Glutamatergic neuron (in vitro differentiated cells): Measurements from ENCODE around the gene PMM2. TPM values are rescaled to one million over a fixed set of nuclear protein-coding genes. Genes with fewer than 3 reads are reported as not detected.

ENCODE experiments used
- DNase-seq: peaks from one replicate; pipeline ENCODE4 v3.0.0; 2022
- H3K27ac Mint-ChIP-seq: one replicate; pipeline ENCODE4 v1.8.0; 2020; ENCODE audit warnings: mild to moderate bottlenecking, mixed read lengths, inconsistent platforms; ENCODE audit not compliant: unreplicated experiment
- H3K27me3 Mint-ChIP-seq: one replicate; pipeline ENCODE4 v1.8.0; 2020; ENCODE audit warnings: mild to moderate bottlenecking, moderate library complexity, mixed read lengths, inconsistent platforms; ENCODE audit not compliant: unreplicated experiment
- H3K36me3 Mint-ChIP-seq: one replicate; pipeline ENCODE4 v1.8.0; 2020; ENCODE audit warnings: mild to moderate bottlenecking, mixed read lengths, inconsistent platforms; ENCODE audit not compliant: unreplicated experiment
- H3K4me1 Mint-ChIP-seq: one replicate; pipeline ENCODE4 v1.8.0; 2020; ENCODE audit warnings: mild to moderate bottlenecking, low read depth, mixed read lengths, inconsistent platforms; ENCODE audit not compliant: unreplicated experiment
- H3K4me3 Mint-ChIP-seq: one replicate; pipeline ENCODE4 v1.8.0; 2020; ENCODE audit warnings: mild to moderate bottlenecking, mixed read lengths, inconsistent platforms; ENCODE audit not compliant: unreplicated experiment
- H3K9me3 Mint-ChIP-seq: one replicate; pipeline ENCODE4 v1.8.0; 2020; ENCODE audit warnings: mild to moderate bottlenecking, moderate library complexity, mixed read lengths, inconsistent platforms; ENCODE audit not compliant: unreplicated experiment
- CTCF ChIP-seq: fragments of 200-600 bp; sonication (generic); IDR thresholded peaks from one replicate; pipeline ENCODE4 v1.5.0; 2021; ENCODE audit not compliant: partially characterized antibody, unreplicated experiment
- total RNA-seq: library from RNA; stranded (reverse); fragmentation: NEBNext Ultra II Directional; extraction: Animal tissue kit (Norgen Biotek cat#: 25700); gene quantifications from one replicate; pipeline ENCODE4 v1.2.1, GENCODE V29; 2021; ENCODE audit not compliant: unreplicated experiment

The PMM2 gene
- total RNA-seq, 1 donor from 2014 or later: 23.2 TPM

- DNase-seq: no peak
- no peak overlapping the region for H3K27ac Mint-ChIP-seq
- no peaks in the 10 kb centered on the region for H3K4me1 Mint-ChIP-seq
- H3K36me3 Mint-ChIP-seq: no peaks in the 10 kb centered on the region
- H3K4me3 Mint-ChIP-seq: no peak overlapping the region
- H3K9me3 Mint-ChIP-seq: peaks cover 2% of the 10 kb centered on the region
- TF ChIP-seq CTCF: no peak
- no peaks in the 10 kb centered on the region for H3K27me3 Mint-ChIP-seq
Observed at GRCh38 chr16:8877894-8878522, 80.4 kb downstream of the PMM2 start.

DNA sequence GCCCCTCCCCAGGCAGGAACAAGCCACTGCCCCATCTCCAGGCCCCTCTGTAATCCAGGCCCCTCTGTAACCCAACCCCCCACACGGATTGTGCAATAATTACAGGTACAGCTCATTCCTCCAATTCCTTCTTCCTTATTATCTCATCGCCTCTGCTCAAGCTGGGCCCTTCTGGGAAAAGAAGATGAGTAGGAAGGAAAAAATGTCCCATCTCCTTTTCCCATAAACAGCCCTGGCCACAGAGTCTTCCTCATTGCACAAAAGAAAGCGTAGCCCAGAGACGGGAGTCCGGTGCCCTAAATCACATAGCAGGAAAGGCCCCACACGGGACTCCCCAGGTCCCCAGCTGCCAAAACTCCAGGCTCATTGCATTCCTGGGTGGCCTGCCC lies 80.9 kb downstream of the PMM2 start:
- no peak for TF ChIP-seq CTCF
- Mint-ChIP-seq H3K9me3 (peaks cover 2% of the 10 kb centered on the region), H3K4me3 (no peak overlapping the region), H3K4me1 (no peaks in the 10 kb centered on the region), H3K27me3 (no peaks in the 10 kb centered on the region), H3K27ac (no peak overlapping the region), H3K36me3 (no peaks in the 10 kb centered on the region)
- DNase-seq: no peak

DNA sequence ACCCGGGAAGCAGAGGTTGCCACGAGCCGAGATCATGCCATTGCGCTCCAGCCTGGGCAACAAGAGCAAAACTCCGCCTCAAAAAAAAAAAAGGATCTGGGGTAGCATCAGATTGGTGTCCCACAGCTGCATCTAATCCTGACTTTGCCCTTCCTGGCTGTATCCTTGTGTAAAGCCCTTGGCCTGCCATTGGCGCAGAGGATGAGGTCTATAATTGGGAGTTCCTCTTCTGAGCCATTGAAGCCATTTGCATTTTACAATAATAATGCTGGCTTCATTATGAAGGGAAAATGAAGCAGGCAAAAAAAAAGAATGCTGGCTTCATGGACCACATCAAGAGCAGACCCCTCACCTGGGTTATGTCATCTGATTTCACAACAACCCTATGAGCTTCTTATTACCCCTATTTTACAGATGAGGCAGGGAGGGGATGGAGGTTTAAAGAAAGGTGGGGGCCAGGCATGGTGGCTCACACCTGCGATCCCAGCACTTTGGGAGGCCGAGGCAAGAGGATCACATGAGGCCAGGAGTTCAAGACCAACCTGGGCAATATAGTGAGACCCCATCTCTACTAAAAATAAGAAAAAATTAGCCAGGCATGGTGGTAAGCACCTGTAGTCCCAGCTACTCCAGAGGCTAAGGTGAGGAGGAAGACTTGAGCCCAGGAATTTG lies 83.3 kb downstream of the PMM2 start:
- no peak for TF ChIP-seq CTCF
- H3K27ac Mint-ChIP-seq: no peak overlapping the region
- H3K4me3 Mint-ChIP-seq: no peak overlapping the region
- peaks cover 3% of the 10 kb centered on the region for H3K27me3 Mint-ChIP-seq
- peaks cover 6% of the 10 kb centered on the region for H3K9me3 Mint-ChIP-seq
- peaks cover 10% of the 10 kb centered on the region for H3K4me1 Mint-ChIP-seq
- no peaks in the 10 kb centered on the region for H3K36me3 Mint-ChIP-seq
- no peak for DNase-seq

- Mint-ChIP-seq H3K4me1 (peaks cover 19% of the 10 kb centered on the region), H3K9me3 (peaks cover 9% of the 10 kb centered on the region), H3K36me3 (peaks cover 3% of the 10 kb centered on the region), H3K4me3 (no peak within 1 kb of the TSS), H3K27ac (no peak within 1 kb of the TSS), H3K27me3 (peaks cover 9% of the 10 kb centered on the region)
- TF ChIP-seq CTCF: no peak
- DNase-seq: no peak
Observed at GRCh38 chr16:8882041-8882617, 84.5 kb downstream of the PMM2 start, which contains the start of gene LITAFD. Gene LITAFD, plus strand, starts transcription at chr16:8882351. Its CDS starts 2,005 bp downstream, at chr16:8884356.
